Hematopoietic multipotent progenitor cell treated with erythropoietin and hydrocortisone succinate and interleukin-3 and kit ligand, for 4 days (in vitro differentiated cells): ENCODE results near the gene PBX3.

ENCODE experiments used
- DNase-seq: peaks from one replicate; pipeline ENCODE4 v3.0.0-alpha.2; 2015

The PBX3 gene

DNA sequence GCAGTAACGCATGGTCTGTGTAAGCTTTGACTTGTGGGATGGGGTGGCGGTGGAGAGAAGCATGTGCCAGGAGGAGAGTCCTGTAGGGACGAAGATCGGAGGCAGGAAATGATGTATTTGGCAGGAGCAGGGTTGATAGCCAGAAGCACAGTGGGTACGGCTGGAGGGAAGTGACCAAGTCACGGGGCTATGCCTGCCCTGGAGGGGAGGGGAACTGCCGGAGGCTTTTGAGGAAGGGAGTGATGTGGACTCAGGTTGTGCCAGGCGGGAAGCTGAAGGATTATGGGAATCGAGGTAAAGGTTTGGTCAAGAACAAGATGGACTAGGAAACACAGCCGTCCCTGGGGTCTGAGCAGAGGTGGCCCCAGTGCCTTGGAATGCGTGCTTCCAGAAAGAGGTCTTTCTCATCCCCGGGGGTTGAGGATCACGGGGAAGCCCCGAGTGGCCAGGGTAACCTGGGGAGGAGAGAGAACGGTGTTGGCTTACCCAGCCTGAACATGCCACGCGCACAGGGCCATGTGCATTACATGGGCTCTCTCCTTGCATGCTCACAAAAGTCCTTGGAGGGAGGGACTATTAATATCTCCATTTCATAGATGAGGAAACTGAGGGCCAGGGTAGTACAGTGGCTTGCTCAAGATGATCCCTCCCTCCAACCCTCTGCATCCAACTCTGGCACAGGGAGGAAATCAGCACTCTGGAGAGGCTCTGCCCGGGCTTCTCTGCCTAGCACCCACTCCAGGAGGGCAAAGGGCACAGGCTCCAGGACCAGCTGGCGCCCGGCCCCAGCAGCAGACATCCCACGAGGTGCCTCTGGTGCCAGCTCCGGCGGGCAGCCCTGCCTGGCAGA, 253.8 kb downstream of the PBX3 start:
- peak; percentile 10 for DNase-seq

DNA sequence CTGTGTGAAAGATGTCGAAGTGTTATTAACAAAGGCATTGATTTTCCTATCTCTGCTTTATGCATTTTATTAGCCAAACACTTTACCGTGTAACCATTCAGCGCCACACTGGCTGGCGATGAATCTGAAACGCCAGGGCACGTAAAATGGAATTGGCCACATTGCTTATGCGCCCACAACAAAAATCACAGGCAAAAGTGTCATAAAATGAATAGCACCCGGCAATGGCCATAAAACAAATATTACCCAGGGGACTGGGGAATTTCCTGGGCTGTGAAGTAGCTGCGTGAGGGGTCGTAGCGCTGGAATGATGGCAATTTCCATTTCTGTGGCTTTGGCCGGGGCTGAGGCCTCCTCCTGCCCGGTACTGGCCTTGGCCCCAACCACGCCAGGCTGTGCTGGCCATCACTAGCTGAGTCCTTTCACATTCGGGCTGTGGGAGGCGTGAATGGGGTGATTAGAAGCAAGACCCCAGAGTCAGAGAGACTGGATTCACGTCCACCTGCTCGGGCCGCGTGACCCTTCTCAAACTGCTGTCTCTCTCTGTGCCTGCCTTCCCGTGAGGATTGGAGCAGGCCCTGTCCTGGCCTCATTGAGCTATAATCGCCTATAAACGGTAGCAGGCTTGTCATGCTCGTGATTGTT, 254.5 kb downstream of the PBX3 start:
- DNase-seq = no peak

DNA sequence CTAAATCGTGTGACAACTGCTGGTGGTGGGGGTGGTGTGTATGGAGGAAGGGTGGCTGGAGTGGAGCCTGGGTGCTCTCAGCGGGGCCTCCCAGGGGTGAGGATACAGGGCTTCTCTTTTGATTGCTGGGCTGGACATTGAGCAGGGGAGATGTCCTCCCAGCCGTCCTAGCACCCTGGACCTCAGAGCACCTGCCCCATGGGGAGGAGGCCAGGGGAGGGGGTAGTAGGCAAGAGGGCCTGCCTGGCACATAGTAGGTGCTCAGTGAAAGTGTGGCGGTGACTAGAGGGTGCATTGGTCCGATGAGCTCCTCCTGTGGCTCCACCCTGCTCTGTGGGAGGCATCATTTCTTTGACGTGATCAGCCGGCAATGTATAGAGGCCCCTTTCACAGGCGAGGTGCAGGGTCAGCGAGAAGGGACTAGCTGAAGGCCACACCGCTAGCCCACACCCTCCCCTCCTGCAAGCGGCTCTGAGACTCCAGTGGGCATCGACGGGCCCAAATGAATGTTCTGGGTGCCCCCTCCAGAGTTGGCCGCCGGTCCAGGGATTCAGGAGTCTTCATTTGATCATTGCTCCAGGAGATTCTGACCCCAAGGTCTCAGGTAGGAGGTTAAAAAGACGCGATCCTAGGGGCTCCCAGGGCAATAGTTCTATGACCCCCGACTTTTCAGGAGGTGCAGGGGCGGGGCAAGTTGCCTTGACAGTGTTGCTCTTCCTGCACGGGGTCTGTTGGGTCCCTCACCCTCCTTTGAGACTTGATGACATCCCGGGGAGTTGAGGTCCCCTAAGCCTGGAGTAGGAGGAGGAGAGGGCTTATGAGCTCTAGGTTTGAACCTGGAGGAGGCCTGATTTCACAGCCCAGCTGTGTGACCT, 255.5 kb downstream of the PBX3 start:
- DNase-seq = no peak

DNA sequence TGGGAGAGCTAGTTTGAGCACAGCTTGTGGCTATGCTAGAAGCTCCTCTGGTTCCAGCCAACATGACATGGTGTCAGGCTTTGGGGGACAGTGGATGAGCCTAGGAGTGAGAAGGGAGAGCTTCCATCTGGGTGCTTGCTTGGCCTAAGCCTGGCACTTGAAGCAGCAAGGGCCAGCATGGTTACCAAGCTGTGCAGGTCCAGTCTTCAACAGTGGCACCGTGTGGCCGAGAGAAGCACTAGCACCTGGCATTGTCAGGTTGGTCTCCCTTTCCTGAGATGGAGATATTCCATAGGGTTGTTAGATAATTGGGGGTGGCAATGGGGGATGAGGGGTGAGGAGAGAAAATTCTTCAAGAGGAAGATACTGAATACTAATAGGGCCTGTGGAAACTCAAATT, 261.9 kb downstream of the PBX3 start:
- peak; percentile 30 for DNase-seq

DNA sequence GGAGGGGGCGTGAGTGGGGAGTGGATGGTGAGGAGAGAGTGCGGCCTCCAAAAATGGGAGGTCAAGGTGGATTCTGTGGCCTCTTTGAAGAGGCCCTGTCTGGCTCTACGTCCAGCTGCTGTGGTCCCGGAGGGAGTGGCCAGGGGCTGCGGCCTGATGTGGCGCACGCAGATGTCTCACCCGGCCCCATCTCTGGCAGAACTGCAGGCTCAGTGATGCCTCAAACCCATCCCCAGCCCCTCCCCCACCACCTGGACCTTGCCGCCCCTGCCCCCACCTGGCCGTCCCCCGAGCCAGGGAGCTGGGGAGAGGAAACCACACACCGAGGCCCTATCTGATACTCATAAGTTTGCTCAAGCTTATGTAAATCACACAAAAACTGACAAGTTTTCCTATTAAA, 267.6 kb downstream of the PBX3 start:
- no peak for DNase-seq

DNA sequence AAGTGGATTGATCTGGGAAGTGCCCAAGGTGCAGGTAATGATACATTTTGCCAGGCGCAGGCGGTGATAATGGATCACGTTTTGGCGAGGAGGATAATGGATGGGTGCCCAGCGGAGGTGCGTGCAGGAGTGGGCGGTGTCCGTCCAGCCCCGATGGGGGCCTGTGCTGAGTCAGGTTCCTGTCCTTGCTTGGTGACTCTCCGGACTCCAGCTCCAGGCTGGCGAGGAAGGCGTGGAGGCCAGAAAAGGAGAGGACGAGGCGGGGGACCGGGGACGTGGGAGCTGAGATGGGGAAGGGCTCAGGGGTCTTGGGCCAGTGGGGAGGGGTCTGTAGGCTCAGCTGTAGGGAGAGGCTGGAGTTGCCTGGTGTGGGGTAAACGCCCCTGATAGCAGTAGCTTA, 268.3 kb downstream of the PBX3 start:
- no peak for DNase-seq

DNA sequence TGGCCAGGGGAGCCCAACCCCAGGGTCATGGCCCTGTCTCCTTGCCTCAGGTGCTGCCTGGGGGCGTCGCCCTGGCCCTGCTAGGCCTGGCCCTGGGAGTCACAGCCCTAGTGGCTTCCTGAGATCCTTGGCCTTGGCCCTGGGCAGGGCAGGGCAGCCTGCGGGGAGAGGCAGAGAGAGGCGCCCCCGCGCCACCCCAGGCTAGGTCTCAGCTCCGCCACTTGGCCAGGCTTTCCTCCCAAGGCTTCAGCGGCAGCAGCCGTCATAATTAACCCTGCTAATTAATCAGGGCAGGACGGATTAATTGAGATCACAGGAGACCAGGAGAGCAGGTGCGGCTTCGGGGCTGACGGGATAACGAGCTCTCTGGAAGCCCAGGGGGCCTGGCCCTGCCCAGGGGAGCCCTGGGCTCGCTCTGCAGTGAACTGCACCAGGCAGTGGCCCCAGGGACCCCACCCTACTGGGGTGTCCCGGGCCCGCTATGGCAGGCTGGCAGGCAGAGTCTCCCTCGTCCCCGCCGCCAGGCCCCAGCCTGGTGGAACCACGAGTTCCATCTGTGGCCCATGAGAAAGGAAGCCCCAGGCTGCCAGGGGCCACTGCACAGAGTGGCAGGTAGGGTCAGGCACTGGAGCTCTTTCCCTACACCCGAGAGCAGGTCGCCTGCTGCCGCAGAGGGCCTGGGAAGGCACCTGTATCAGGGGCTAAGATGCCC, 269.6 kb downstream of the PBX3 start:
- no peak for DNase-seq
